ENCODE measurements around the gene SLC27A4. TPM values are rescaled to one million over a fixed set of nuclear protein-coding genes. Genes with fewer than 3 reads are reported as not detected.
"Not testable (repeated sequence)": the region's sequence is repeated elsewhere in the genome, so short reads cannot be mapped to it uniquely, and the experiment has no call there.

Gene SLC27A4
- total RNA-seq, 1 donor from 2014 or later, result 21.6 TPM

- intact Hi-C loops (cut with micrococcal nuclease), result loop anchor here (2.0 to 5.0 kb wide), 3 partner anchors 39 to 787 kb away; partner anchors contain the start of genes CRAT, PTPA and TBC1D13
Measured at GRCh38 chr9:128323791-128324190, 16.5 kb upstream of the SLC27A4 start.

GRCh38 chr9:128324401-128324800 is 15.9 kb upstream of the SLC27A4 start:
- intact Hi-C loops (cut with micrococcal nuclease), result loop anchor here (5.0 kb wide), 1 partner anchor 463 kb away; the partner anchor contains the start of gene TBC1D13

GRCh38 chr9:128325629-128326028 is 14.7 kb upstream of the SLC27A4 start:
- intact Hi-C loops (cut with micrococcal nuclease), result no loop called here

GRCh38 chr9:128333451-128333869 is 6.9 kb upstream of the SLC27A4 start:
- intact Hi-C loops (cut with micrococcal nuclease), result no loop called here

GRCh38 chr9:128335161-128335560 is 5.2 kb upstream of the SLC27A4 start:
- intact Hi-C loops (cut with micrococcal nuclease), result no loop called here

GRCh38 chr9:128335914-128336313 is 4.4 kb upstream of the SLC27A4 start:
- intact Hi-C loops (cut with micrococcal nuclease), result no loop called here

GRCh38 chr9:128337936-128338335 is 2.4 kb upstream of the SLC27A4 start:
- intact Hi-C loops (cut with micrococcal nuclease), result no loop called here

GRCh38 chr9:128338852-128339614 is 1.3 kb upstream of the SLC27A4 start:
- intact Hi-C loops (cut with micrococcal nuclease), result not testable (repeated sequence)

GRCh38 chr9:128340691-128341434 is 536 bp downstream of the SLC27A4 start:
- intact Hi-C loops (cut with micrococcal nuclease), result loop anchor here (1.0 to 2.0 kb wide), 7 partner anchors 19 to 150 kb away; partner anchors contain the start of genes CIZ1, COQ4, GOLGA2 and SWI5

- intact Hi-C loops (cut with micrococcal nuclease), result loop anchor here (1.0 to 2.0 kb wide), 6 partner anchors 21 to 151 kb away; partner anchors contain the start of genes CIZ1, GOLGA2, SWI5 and URM1
Measured at GRCh38 chr9:128341435-128341849, 1.1 kb downstream of the SLC27A4 start.

- intact Hi-C loops (cut with micrococcal nuclease), result no loop called here
Measured at GRCh38 chr9:128342971-128343680, 2.8 kb downstream of the SLC27A4 start.

GRCh38 chr9:128343855-128344254 is 3.5 kb downstream of the SLC27A4 start:
- intact Hi-C loops (cut with micrococcal nuclease), result no loop called here

GRCh38 chr9:128344931-128345605 is 4.7 kb downstream of the SLC27A4 start:
- intact Hi-C loops (cut with micrococcal nuclease), result no loop called here

GRCh38 chr9:128349125-128349524 is 8.8 kb downstream of the SLC27A4 start:
- intact Hi-C loops (cut with micrococcal nuclease), result no loop called here

GRCh38 chr9:128349772-128350171 is 9.4 kb downstream of the SLC27A4 start:
- intact Hi-C loops (cut with micrococcal nuclease), result no loop called here

GRCh38 chr9:128355451-128355850 is 15.1 kb downstream of the SLC27A4 start:
- intact Hi-C loops (cut with micrococcal nuclease), result no loop called here

- intact Hi-C loops (cut with micrococcal nuclease), result no loop called here
Measured at GRCh38 chr9:128358090-128358489, 17.8 kb downstream of the SLC27A4 start.

- intact Hi-C loops (cut with micrococcal nuclease), result no loop called here
Measured at GRCh38 chr9:128358861-128359260, 18.5 kb downstream of the SLC27A4 start.

- intact Hi-C loops (cut with micrococcal nuclease), result no loop called here
Measured at GRCh38 chr9:128360826-128361225, 20.5 kb downstream of the SLC27A4 start.

GRCh38 chr9:128361296-128361985 is 21.1 kb downstream of the SLC27A4 start:
- intact Hi-C loops (cut with micrococcal nuclease), result no loop called here
